Measurements from ENCODE around the gene GPR132. TPM values are rescaled to one million over a fixed set of nuclear protein-coding genes. Genes with fewer than 3 reads are reported as not detected.

Gene GPR132
- total RNA-seq, 1 donor from 2014 or later, result 2.2 TPM

DNA sequence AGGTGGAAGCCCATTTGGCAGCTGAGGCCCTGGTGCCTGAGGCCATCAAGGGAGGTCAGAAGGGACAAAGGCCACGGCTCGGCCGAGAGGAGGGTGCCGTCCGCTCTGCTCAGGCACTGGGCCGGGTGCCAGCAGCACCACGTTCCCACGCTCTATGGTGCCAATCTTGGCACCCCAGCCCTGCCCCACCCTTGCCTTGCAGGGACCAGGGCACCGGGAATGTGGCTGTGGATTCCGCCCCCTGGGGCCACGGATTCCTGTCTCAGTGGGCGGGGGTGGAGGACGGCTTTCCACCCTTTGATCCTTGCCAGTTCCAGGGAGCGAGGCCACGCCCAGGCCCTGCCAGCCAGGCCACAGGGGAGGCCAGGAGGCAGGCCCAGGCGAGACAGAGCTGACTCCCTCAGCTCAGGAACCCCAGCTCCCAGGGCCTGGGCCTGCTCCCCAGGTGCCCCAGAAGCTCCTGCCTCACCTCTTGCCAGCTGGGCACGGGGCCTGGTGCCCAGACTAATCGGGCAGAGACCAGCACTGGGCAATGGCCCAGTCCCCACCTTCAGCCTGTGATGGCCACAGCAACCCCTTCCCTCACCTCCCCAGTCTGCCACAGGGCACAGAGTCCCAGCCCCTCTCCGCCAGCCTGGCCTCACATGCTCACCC, 26.4 kb upstream of the GPR132 start:
- no peak overlapping the region for H2AFZ ChIP-seq (ENCODE audit: low read depth, low read length)
- no peak for FAIRE-seq
- no peak for DNase-seq (ENCODE audit: low read depth)
- no peaks in the 10 kb centered on the region for H3K36me3 ChIP-seq (ENCODE audit: insufficient read depth, low read length)
- H3K27ac Mint-ChIP-seq (ENCODE audit: unreplicated experiment), result no peak overlapping the region
- no peaks in the 10 kb centered on the region for H3K27me3 ChIP-seq (ENCODE audit: insufficient read depth, low read length)
- no peaks in the 10 kb centered on the region for H3K9me3 ChIP-seq (ENCODE audit: insufficient read depth, low read depth, low read length)
- no peaks in the 10 kb centered on the region for H3K79me2 ChIP-seq (ENCODE audit: insufficient read depth, low read length)
- H3K4me1 ChIP-seq (ENCODE audit: insufficient read depth, low read length), result peaks cover 39% of the 10 kb centered on the region
- H3K27me3 Mint-ChIP-seq (ENCODE audit: low read depth, unreplicated experiment), result peaks cover 7% of the 10 kb centered on the region
- peak overlapping the region; percentile 99 for H3K4me2 ChIP-seq (ENCODE audit: low read length)
- H3K27ac ChIP-seq (ENCODE audit: low read depth, low read length), result no peak overlapping the region
- no peak overlapping the region for H3K4me3 ChIP-seq (ENCODE audit: insufficient read depth, low read depth, low read length)
- H3K9me3 Mint-ChIP-seq (ENCODE audit: unreplicated experiment), result no peaks in the 10 kb centered on the region
- H3K9ac ChIP-seq (ENCODE audit: low read length), result peak overlapping the region; percentile 30
- peaks cover 16% of the 10 kb centered on the region for H4K20me1 ChIP-seq (ENCODE audit: insufficient read depth, low read length)
- H3K4me3 Mint-ChIP-seq (ENCODE audit: unreplicated experiment), result no peak overlapping the region
- peaks cover 8% of the 10 kb centered on the region for H3K4me1 Mint-ChIP-seq (ENCODE audit: low read depth, unreplicated experiment)
- no peak for TF ChIP-seq EZH2 (IDR thresholded peaks at IDR 0.05; ENCODE audit: insufficient read depth, low read length)
- TF ChIP-seq, protein P1, sequence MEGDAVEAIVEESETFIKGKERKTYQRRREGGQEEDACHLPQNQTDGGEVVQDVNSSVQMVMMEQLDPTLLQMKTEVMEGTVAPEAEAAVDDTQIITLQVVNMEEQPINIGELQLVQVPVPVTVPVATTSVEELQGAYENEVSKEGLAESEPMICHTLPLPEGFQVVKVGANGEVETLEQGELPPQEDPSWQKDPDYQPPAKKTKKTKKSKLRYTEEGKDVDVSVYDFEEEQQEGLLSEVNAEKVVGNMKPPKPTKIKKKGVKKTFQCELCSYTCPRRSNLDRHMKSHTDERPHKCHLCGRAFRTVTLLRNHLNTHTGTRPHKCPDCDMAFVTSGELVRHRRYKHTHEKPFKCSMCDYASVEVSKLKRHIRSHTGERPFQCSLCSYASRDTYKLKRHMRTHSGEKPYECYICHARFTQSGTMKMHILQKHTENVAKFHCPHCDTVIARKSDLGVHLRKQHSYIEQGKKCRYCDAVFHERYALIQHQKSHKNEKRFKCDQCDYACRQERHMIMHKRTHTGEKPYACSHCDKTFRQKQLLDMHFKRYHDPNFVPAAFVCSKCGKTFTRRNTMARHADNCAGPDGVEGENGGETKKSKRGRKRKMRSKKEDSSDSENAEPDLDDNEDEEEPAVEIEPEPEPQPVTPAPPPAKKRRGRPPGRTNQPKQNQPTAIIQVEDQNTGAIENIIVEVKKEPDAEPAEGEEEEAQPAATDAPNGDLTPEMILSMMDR (IDR thresholded peaks at IDR 0.05; ENCODE audit: insufficient read depth, low read depth, low read length), result no peak
- H3K36me3 Mint-ChIP-seq (ENCODE audit: low read depth, unreplicated experiment), result peaks cover 4% of the 10 kb centered on the region

DNA sequence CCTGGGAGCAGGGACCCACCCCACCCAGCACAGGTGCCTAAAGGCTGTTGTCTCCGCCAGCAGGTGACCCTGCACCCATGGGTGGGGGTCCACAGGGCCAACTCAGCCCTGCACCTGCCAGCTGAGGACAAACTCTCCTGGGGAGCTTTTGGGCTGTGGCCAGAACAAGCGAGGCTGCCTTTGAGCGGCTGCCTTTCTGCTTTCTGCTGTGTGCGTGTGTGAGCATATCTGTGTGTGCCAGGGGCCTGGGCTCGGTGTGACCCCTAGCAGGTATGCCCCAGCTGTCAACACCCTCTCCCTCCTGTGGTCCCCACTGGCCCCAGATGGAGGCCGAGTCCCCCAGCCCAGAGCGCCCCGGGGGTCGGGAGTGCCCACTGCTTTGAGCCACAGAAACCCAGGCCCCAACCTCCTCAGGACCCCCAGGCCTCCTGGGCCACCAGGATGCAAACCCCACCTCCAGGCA, 25.9 kb upstream of the GPR132 start:
- no peak overlapping the region for H2AFZ ChIP-seq (ENCODE audit: low read depth, low read length)
- H3K27me3 ChIP-seq (ENCODE audit: insufficient read depth, low read length), result no peaks in the 10 kb centered on the region
- H3K9me3 ChIP-seq (ENCODE audit: insufficient read depth, low read depth, low read length), result no peaks in the 10 kb centered on the region
- peak overlapping the region; percentile 99 for H3K4me2 ChIP-seq (ENCODE audit: low read length)
- Mint-ChIP-seq H3K4me3 (ENCODE audit: unreplicated experiment) (no peak overlapping the region), H3K27me3 (ENCODE audit: low read depth, unreplicated experiment) (peaks cover 4% of the 10 kb centered on the region), H3K36me3 (ENCODE audit: low read depth, unreplicated experiment) (peaks cover 4% of the 10 kb centered on the region), H3K9me3 (ENCODE audit: unreplicated experiment) (no peaks in the 10 kb centered on the region), H3K27ac (ENCODE audit: unreplicated experiment) (no peak overlapping the region), H3K4me1 (ENCODE audit: low read depth, unreplicated experiment) (peaks cover 8% of the 10 kb centered on the region)
- FAIRE-seq, result no peak
- H3K36me3 ChIP-seq (ENCODE audit: insufficient read depth, low read length), result no peaks in the 10 kb centered on the region
- H3K27ac ChIP-seq (ENCODE audit: low read depth, low read length), result no peak overlapping the region
- H4K20me1 ChIP-seq (ENCODE audit: insufficient read depth, low read length), result peaks cover 16% of the 10 kb centered on the region
- no peak overlapping the region for H3K9ac ChIP-seq (ENCODE audit: low read length)
- no peak for DNase-seq (ENCODE audit: low read depth)
- TF ChIP-seq EZH2 (IDR thresholded peaks at IDR 0.05; ENCODE audit: insufficient read depth, low read length), result no peak
- TF ChIP-seq, protein P1 (IDR thresholded peaks at IDR 0.05; ENCODE audit: insufficient read depth, low read depth, low read length), result no peak
- H3K79me2 ChIP-seq (ENCODE audit: insufficient read depth, low read length), result no peaks in the 10 kb centered on the region
- H3K4me1 ChIP-seq (ENCODE audit: insufficient read depth, low read length), result peaks cover 42% of the 10 kb centered on the region
- no peak overlapping the region for H3K4me3 ChIP-seq (ENCODE audit: insufficient read depth, low read depth, low read length)

DNA sequence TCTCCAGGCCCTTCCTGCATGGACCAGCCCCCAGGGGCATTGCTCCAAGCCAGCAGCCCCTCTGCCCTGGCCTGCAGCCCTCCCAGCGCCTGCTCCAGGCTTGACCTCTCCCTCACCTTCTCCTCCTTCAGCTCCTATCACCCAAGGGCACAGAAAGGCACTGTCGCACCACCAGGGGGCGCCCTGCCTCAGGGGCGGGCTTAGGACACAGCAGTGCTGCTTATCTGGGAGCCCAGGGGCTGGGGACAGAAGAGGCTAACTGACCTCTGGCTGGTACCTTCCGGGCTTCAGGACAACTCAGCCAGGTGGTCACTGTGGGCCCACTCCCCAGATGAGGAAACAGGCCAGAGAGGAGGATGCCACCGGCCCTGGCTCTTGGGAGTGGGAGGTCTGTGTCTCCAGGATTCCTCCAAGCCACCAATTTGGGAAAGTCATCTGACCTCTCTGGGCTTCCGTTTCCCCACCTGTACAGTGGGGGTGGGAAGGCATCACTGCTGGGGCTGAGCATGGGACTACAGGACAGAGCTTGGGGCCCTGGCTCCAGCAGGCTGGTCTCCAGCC, 25.3 kb upstream of the GPR132 start:
- Histone ChIP-seq H4K20me1 (ENCODE audit: insufficient read depth, low read length) (peaks cover 20% of the 10 kb centered on the region), H3K4me2 (ENCODE audit: low read length) (no peak overlapping the region), H3K4me1 (ENCODE audit: insufficient read depth, low read length) (peaks cover 42% of the 10 kb centered on the region), H3K79me2 (ENCODE audit: insufficient read depth, low read length) (no peaks in the 10 kb centered on the region), H3K9ac (ENCODE audit: low read length) (no peak overlapping the region), H3K4me3 (ENCODE audit: insufficient read depth, low read depth, low read length) (no peak overlapping the region), H3K9me3 (ENCODE audit: insufficient read depth, low read depth, low read length) (no peaks in the 10 kb centered on the region), H3K27ac (ENCODE audit: low read depth, low read length) (no peak overlapping the region), H3K27me3 (ENCODE audit: insufficient read depth, low read length) (no peaks in the 10 kb centered on the region), H2AFZ (ENCODE audit: low read depth, low read length) (no peak overlapping the region), H3K36me3 (ENCODE audit: insufficient read depth, low read length) (no peaks in the 10 kb centered on the region)
- TF ChIP-seq, protein P1 (IDR thresholded peaks at IDR 0.05; ENCODE audit: insufficient read depth, low read depth, low read length), result peak; percentile 78
- TF ChIP-seq EZH2 (IDR thresholded peaks at IDR 0.05; ENCODE audit: insufficient read depth, low read length), result no peak
- peaks cover 1% of the 10 kb centered on the region for H3K36me3 Mint-ChIP-seq (ENCODE audit: low read depth, unreplicated experiment)
- FAIRE-seq, result no peak
- no peak overlapping the region for H3K4me3 Mint-ChIP-seq (ENCODE audit: unreplicated experiment)
- peaks cover 8% of the 10 kb centered on the region for H3K4me1 Mint-ChIP-seq (ENCODE audit: low read depth, unreplicated experiment)
- DNase-seq (ENCODE audit: low read depth), result peak; percentile 35
- peak overlapping the region; percentile 58 for H3K27ac Mint-ChIP-seq (ENCODE audit: unreplicated experiment)
- peaks cover 4% of the 10 kb centered on the region for H3K27me3 Mint-ChIP-seq (ENCODE audit: low read depth, unreplicated experiment)
- H3K9me3 Mint-ChIP-seq (ENCODE audit: unreplicated experiment), result no peaks in the 10 kb centered on the region
